ENCODE results near the gene RDX. TPM values are rescaled to one million over a fixed set of nuclear protein-coding genes. Genes with fewer than 3 reads are reported as not detected.

Gene RDX
- total RNA-seq, 1 donor from 2014 or later, result 27.9 TPM

DNA sequence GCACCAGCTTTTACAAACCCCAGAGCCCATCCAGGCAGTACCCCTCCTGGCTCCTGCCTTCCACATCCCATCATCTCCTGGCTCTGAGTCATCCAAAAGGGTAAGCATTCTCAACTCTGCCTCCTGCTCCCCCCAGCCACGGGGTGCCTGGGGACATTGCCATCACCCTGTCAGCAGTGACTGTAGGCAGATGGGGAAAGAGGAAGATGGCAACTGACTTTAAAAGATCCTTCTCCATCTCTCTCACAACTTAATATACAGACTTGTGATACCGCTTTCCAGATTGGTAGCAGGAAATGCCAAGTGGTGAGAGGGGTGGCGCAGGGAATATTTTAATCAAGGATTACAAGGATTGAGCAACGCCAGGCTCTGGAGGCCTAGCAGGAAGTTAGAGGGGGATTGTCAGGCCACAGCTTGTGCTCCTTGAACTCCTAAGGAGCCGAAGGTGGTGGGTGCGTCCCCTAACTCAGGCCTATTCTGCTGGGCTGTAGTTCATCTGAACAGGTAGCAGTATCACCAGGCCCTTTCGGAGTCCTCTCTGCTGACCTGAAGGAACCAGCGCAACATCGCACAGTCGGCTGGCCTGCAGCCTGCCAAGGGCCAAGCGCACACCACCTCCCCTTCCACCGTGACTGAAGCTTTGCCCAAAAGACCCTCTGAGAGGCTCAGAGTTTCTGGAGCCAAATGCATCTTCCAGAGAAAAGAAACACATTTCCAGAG, 119.9 kb downstream of the RDX start:
- no peak for TF ChIP-seq CTCF (IDR thresholded peaks at IDR 0.05)
- CTCF ChIA-PET, result no interaction called here
- Mint-ChIP-seq H3K9me3 (no peaks in the 10 kb centered on the region), H3K4me1 (peaks cover 7% of the 10 kb centered on the region), H3K4me3 (no peak overlapping the region), H3K27ac (no peak overlapping the region), H3K27me3 (peaks cover 18% of the 10 kb centered on the region), H3K36me3 (ENCODE audit: low read depth) (no peaks in the 10 kb centered on the region)
- ATAC-seq (ENCODE audit: low read depth) (no peak), DNase-seq (no peak)
- POLR2A ChIA-PET, result no interaction called here
- intact Hi-C loops (cut with micrococcal nuclease), result no loop called here

GRCh38 chr11:110174645-110175310, 121.6 kb downstream of the RDX start:
- Mint-ChIP-seq H3K4me1 (peaks cover 7% of the 10 kb centered on the region), H3K27ac (no peak overlapping the region), H3K36me3 (ENCODE audit: low read depth) (no peaks in the 10 kb centered on the region), H3K9me3 (no peaks in the 10 kb centered on the region), H3K4me3 (no peak overlapping the region), H3K27me3 (peaks cover 18% of the 10 kb centered on the region)
- TF ChIP-seq CTCF (IDR thresholded peaks at IDR 0.05), result no peak
- ChIA-PET CTCF (interaction anchor here (1.5 kb wide), 2 partner anchors 10 to 27 kb away, joined by 3 read pairs; no protein-coding TSS in a partner anchor), POLR2A (no interaction called here)
- no peak for ATAC-seq (ENCODE audit: low read depth)
- DNase-seq, result no peak
- intact Hi-C loops (cut with micrococcal nuclease), result no loop called here

DNA sequence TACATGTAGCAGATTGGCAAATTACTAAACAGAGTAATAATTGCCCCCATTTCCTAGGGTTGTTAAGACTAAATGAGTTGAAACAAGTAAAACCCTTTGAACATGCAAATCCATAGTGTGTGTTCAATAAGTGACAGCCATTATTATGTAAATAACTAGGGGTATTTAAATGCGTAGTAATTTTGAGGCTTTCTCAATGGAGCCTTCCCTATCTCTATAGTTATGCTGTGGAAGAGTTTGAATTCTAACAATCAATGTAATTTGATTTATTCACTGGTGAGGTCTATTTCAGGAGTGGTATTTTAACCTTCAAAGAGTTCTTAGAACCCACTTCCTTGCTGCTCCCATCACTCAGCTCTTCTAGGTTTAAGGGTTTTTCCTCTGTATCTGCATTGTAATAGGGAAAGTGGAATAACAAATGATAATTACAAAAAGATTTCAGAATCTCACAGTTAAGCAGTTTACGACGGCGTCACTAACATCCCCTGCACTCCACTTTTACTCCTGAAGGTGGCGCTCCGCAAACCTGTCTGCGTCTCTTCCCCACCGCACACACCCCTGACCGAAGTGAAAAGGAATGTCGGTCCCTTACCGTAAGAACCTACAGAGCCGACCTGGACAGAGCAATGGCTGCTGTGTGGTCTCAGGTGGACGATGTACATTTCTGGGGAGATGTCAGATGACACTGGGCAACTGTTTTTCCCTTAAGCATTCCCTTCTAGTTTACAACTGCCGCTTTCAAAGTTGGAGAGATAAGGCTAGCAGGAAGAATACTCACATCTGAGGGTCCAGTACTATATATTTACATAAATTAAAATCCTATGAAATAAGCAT, 122.4 kb downstream of the RDX start:
- peaks cover 18% of the 10 kb centered on the region for H3K27me3 Mint-ChIP-seq
- H3K36me3 Mint-ChIP-seq (ENCODE audit: low read depth), result no peaks in the 10 kb centered on the region
- POLR2A ChIA-PET, result no interaction called here
- peak; percentile 37 for TF ChIP-seq CTCF (IDR thresholded peaks at IDR 0.05)
- DNase-seq, result peak; percentile 34
- no peak overlapping the region for H3K27ac Mint-ChIP-seq
- CTCF ChIA-PET, result interaction anchor here (1.5 kb wide), 2 partner anchors 10 to 27 kb away, joined by 3 read pairs; no protein-coding TSS in a partner anchor
- peaks cover 7% of the 10 kb centered on the region for H3K4me1 Mint-ChIP-seq
- intact Hi-C loops (cut with micrococcal nuclease), result no loop called here
- ATAC-seq (ENCODE audit: low read depth), result peak; percentile 67
- no peaks in the 10 kb centered on the region for H3K9me3 Mint-ChIP-seq
- peak overlapping the region; percentile 30 for H3K4me3 Mint-ChIP-seq

DNA sequence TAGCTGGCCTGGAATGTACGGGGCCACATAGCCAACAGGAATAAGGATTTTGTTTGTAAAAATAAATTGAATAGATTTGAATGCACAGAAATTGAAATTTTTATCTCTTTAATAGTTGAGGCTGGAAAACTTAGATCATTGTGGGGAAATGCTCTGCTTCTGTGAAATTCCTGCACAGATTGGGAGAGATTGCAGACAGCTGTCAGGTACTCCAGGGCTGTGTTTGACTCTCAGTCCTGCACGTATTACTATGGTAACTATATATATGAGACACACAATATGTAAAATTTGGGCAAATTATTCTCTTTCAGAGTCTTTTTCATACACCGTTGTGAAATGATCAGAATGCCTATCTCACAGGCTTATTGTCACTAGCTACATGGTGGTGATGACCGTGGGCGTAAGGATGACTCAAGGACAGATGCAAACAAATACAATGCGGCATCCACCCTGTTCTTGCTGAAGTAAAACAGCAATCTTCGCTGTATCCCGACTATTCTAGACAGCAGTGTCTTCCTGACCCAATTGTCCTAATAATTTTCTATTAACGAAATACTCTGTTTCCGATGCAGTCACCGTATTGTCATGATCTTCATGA, 123.8 kb downstream of the RDX start:
- peaks cover 18% of the 10 kb centered on the region for H3K27me3 Mint-ChIP-seq
- POLR2A ChIA-PET, result interaction anchor here (0.6 kb wide), 1 partner anchor 1168 kb away, joined by 4 read pairs; no protein-coding TSS in a partner anchor
- no peak for ATAC-seq (ENCODE audit: low read depth)
- TF ChIP-seq CTCF (IDR thresholded peaks at IDR 0.05), result no peak
- intact Hi-C loops (cut with micrococcal nuclease), result no loop called here
- no peak for DNase-seq
- no peak overlapping the region for H3K4me3 Mint-ChIP-seq
- H3K9me3 Mint-ChIP-seq, result no peaks in the 10 kb centered on the region
- no peaks in the 10 kb centered on the region for H3K36me3 Mint-ChIP-seq (ENCODE audit: low read depth)
- no peak overlapping the region for H3K27ac Mint-ChIP-seq
- CTCF ChIA-PET, result no interaction called here
- peaks cover 7% of the 10 kb centered on the region for H3K4me1 Mint-ChIP-seq

Data from activated B cell treated with CpG ODN at 0.5 μM for 24 hours (primary cell).